ENCODE measurements around the gene FLT1.

The FLT1 gene

GRCh38 chr13:28485097-28485496 lies 9.8 kb downstream of the FLT1 start:
- no peak for DNase-seq

- no peak for DNase-seq
Observed at GRCh38 chr13:28483313-28483931, 11.5 kb downstream of the FLT1 start.

GRCh38 chr13:28479005-28479404 lies 15.9 kb downstream of the FLT1 start:
- DNase-seq: no peak

- no peak for DNase-seq
Observed at GRCh38 chr13:28478127-28478526, 16.8 kb downstream of the FLT1 start.

- no peak for DNase-seq
Observed at GRCh38 chr13:28477709-28477973, 17.3 kb downstream of the FLT1 start.

- no peak for DNase-seq
Observed at GRCh38 chr13:28476919-28477708, 17.8 kb downstream of the FLT1 start.

- no peak for DNase-seq
Observed at GRCh38 chr13:28475916-28476725, 18.8 kb downstream of the FLT1 start.

GRCh38 chr13:28474491-28475134 lies 20.3 kb downstream of the FLT1 start:
- DNase-seq: no peak

GRCh38 chr13:28473044-28473443 lies 21.9 kb downstream of the FLT1 start:
- DNase-seq: no peak

GRCh38 chr13:28471421-28471820 lies 23.5 kb downstream of the FLT1 start:
- DNase-seq: no peak

- DNase-seq: no peak
Observed at GRCh38 chr13:28470296-28470695, 24.6 kb downstream of the FLT1 start.

- no peak for DNase-seq
Observed at GRCh38 chr13:28469316-28469715, 25.6 kb downstream of the FLT1 start.

GRCh38 chr13:28468023-28468915 lies 26.7 kb downstream of the FLT1 start:
- DNase-seq: no peak

- DNase-seq: no peak
Observed at GRCh38 chr13:28467034-28467433, 27.9 kb downstream of the FLT1 start.

- no peak for DNase-seq
Observed at GRCh38 chr13:28466151-28466550, 28.8 kb downstream of the FLT1 start.

GRCh38 chr13:28464861-28465460 lies 30.0 kb downstream of the FLT1 start:
- DNase-seq: no peak

GRCh38 chr13:28463481-28463880 lies 31.4 kb downstream of the FLT1 start:
- no peak for DNase-seq

GRCh38 chr13:28459911-28460310 lies 35.0 kb downstream of the FLT1 start:
- DNase-seq: no peak

- no peak for DNase-seq
Observed at GRCh38 chr13:28458608-28459007, 36.3 kb downstream of the FLT1 start.

- DNase-seq: no peak
Observed at GRCh38 chr13:28458051-28458450, 36.9 kb downstream of the FLT1 start.

GRCh38 chr13:28457521-28457920 lies 37.4 kb downstream of the FLT1 start:
- no peak for DNase-seq

- no peak for DNase-seq
Observed at GRCh38 chr13:28455580-28456194, 39.2 kb downstream of the FLT1 start.
